Activated T-cell treated with anti-CD3 and anti-CD28 coated beads, Interleukin-2, amount 50 U/mL, for 4 hours (primary cell): ENCODE data around the gene ASS1. TPM values are rescaled to one million over a fixed set of nuclear protein-coding genes. Genes with fewer than 3 reads are reported as not detected.
A peak's percentile ranks its signal among the peaks of the same experiment; 100 is the strongest.

Source experiments
- ATAC-seq, 2 donors: fragments of 200-7000 bp; cut with Tn5 transposase; one replicate each; pipeline ENCODE4 v1.10.0; 2021
- DNase-seq: peaks from one replicate; pipeline ENCODE4 v3.0.0-alpha.2; 2020
- H3K27me3 Mint-ChIP-seq: one replicate; pipeline ENCODE4 v1.8.0; 2021; ENCODE audit warnings: low read depth, mixed read lengths
- H3K36me3 Mint-ChIP-seq: one replicate; pipeline ENCODE4 v1.8.0; 2022; ENCODE audit warnings: mixed read lengths; ENCODE audit not compliant: insufficient read depth
- H3K4me1 Mint-ChIP-seq: one replicate; pipeline ENCODE4 v1.8.0; 2021; ENCODE audit warnings: low read depth, mixed read lengths
- H3K4me3 Mint-ChIP-seq: one replicate; pipeline ENCODE4 v1.8.0; 2021; ENCODE audit warnings: mild to moderate bottlenecking, moderate library complexity, mixed read lengths
- H3K9me3 Mint-ChIP-seq: one replicate; pipeline ENCODE4 v1.8.0; 2021; ENCODE audit warnings: mixed read lengths
- total RNA-seq, 3 donors: library from RNA; stranded (reverse); gene quantifications; one replicate each; pipeline ENCODE4 v1.2.1, GENCODE V29; 2021

ASS1 gene
- total RNA-seq, 3 donors from 2014 or later, result 1.4 to 2.6 (median 2.6) TPM

GRCh38 chr9:130518943-130519799, 74.4 kb downstream of the ASS1 start:
- Mint-ChIP-seq H3K36me3 (no peaks in the 10 kb centered on the region), H3K4me1 (no peaks in the 10 kb centered on the region), H3K4me3 (no peak overlapping the region), H3K27me3 (peaks cover 19% of the 10 kb centered on the region), H3K9me3 (no peaks in the 10 kb centered on the region)
- no peak for ATAC-seq
- no peak for DNase-seq

GRCh38 chr9:130519927-130520326, 75.2 kb downstream of the ASS1 start:
- Mint-ChIP-seq H3K27me3 (peaks cover 15% of the 10 kb centered on the region), H3K4me1 (no peaks in the 10 kb centered on the region), H3K36me3 (no peaks in the 10 kb centered on the region), H3K4me3 (no peak overlapping the region), H3K9me3 (no peaks in the 10 kb centered on the region)
- DNase-seq (no peak), ATAC-seq (no peak)

GRCh38 chr9:130521715-130522114, 77.0 kb downstream of the ASS1 start:
- DNase-seq, result no peak
- Mint-ChIP-seq H3K9me3 (no peaks in the 10 kb centered on the region), H3K4me3 (no peak overlapping the region), H3K36me3 (no peaks in the 10 kb centered on the region), H3K27me3 (peaks cover 15% of the 10 kb centered on the region), H3K4me1 (no peaks in the 10 kb centered on the region)
- ATAC-seq, result no peak

GRCh38 chr9:130522233-130522808, 77.6 kb downstream of the ASS1 start:
- ATAC-seq, result no peak
- no peak for DNase-seq
- peaks cover 15% of the 10 kb centered on the region for H3K27me3 Mint-ChIP-seq
- no peaks in the 10 kb centered on the region for H3K36me3 Mint-ChIP-seq
- H3K9me3 Mint-ChIP-seq, result no peaks in the 10 kb centered on the region
- H3K4me3 Mint-ChIP-seq, result no peak overlapping the region
- no peaks in the 10 kb centered on the region for H3K4me1 Mint-ChIP-seq

- Mint-ChIP-seq H3K4me3 (no peak overlapping the region), H3K4me1 (no peaks in the 10 kb centered on the region), H3K9me3 (no peaks in the 10 kb centered on the region), H3K27me3 (peaks cover 11% of the 10 kb centered on the region), H3K36me3 (no peaks in the 10 kb centered on the region)
- DNase-seq (no peak), ATAC-seq (no peak)
Observed at GRCh38 chr9:130523921-130524320, 79.2 kb downstream of the ASS1 start.

GRCh38 chr9:130526193-130526853, 81.6 kb downstream of the ASS1 start:
- Mint-ChIP-seq H3K36me3 (no peaks in the 10 kb centered on the region), H3K4me3 (no peak overlapping the region), H3K27me3 (peaks cover 10% of the 10 kb centered on the region), H3K9me3 (no peaks in the 10 kb centered on the region), H3K4me1 (no peaks in the 10 kb centered on the region)
- ATAC-seq (no peak), DNase-seq (no peak)

- Mint-ChIP-seq H3K4me3 (no peak overlapping the region), H3K4me1 (no peaks in the 10 kb centered on the region), H3K27me3 (peaks cover 10% of the 10 kb centered on the region), H3K36me3 (no peaks in the 10 kb centered on the region), H3K9me3 (no peaks in the 10 kb centered on the region)
- no peak for DNase-seq
- no peak for ATAC-seq
Observed at GRCh38 chr9:130526854-130527650, 82.3 kb downstream of the ASS1 start.

- Mint-ChIP-seq H3K9me3 (no peaks in the 10 kb centered on the region), H3K27me3 (peaks cover 14% of the 10 kb centered on the region), H3K4me1 (no peaks in the 10 kb centered on the region), H3K4me3 (no peak overlapping the region), H3K36me3 (no peaks in the 10 kb centered on the region)
- DNase-seq (no peak), ATAC-seq (no peak)
Observed at GRCh38 chr9:130527651-130528310, 83.0 kb downstream of the ASS1 start.

GRCh38 chr9:130528674-130529073, 83.9 kb downstream of the ASS1 start:
- peaks cover 13% of the 10 kb centered on the region for H3K27me3 Mint-ChIP-seq
- H3K9me3 Mint-ChIP-seq, result no peaks in the 10 kb centered on the region
- H3K4me3 Mint-ChIP-seq, result no peak overlapping the region
- ATAC-seq, result no peak
- no peaks in the 10 kb centered on the region for H3K4me1 Mint-ChIP-seq
- no peaks in the 10 kb centered on the region for H3K36me3 Mint-ChIP-seq
- DNase-seq, result no peak

- no peaks in the 10 kb centered on the region for H3K36me3 Mint-ChIP-seq
- ATAC-seq (no peak), DNase-seq (no peak)
- H3K9me3 Mint-ChIP-seq, result no peaks in the 10 kb centered on the region
- H3K4me3 Mint-ChIP-seq, result no peak overlapping the region
- peaks cover 29% of the 10 kb centered on the region for H3K27me3 Mint-ChIP-seq
- H3K4me1 Mint-ChIP-seq, result peaks cover 4% of the 10 kb centered on the region
Observed at GRCh38 chr9:130530938-130531337, 86.2 kb downstream of the ASS1 start.

- Mint-ChIP-seq H3K9me3 (no peaks in the 10 kb centered on the region), H3K4me1 (peaks cover 6% of the 10 kb centered on the region), H3K4me3 (no peak overlapping the region), H3K36me3 (no peaks in the 10 kb centered on the region), H3K27me3 (peaks cover 32% of the 10 kb centered on the region)
- ATAC-seq, result no peak
- DNase-seq, result no peak
Observed at GRCh38 chr9:130531670-130532069, 86.9 kb downstream of the ASS1 start.

- Mint-ChIP-seq H3K36me3 (no peaks in the 10 kb centered on the region), H3K4me3 (no peak overlapping the region), H3K4me1 (peaks cover 9% of the 10 kb centered on the region), H3K27me3 (peaks cover 37% of the 10 kb centered on the region), H3K9me3 (no peaks in the 10 kb centered on the region)
- DNase-seq, result no peak
- no peak for ATAC-seq
Observed at GRCh38 chr9:130532426-130533080, 87.8 kb downstream of the ASS1 start.

- no peaks in the 10 kb centered on the region for H3K9me3 Mint-ChIP-seq
- H3K4me1 Mint-ChIP-seq, result peaks cover 13% of the 10 kb centered on the region
- no peak overlapping the region for H3K4me3 Mint-ChIP-seq
- DNase-seq, result no peak
- H3K27me3 Mint-ChIP-seq, result peaks cover 68% of the 10 kb centered on the region
- ATAC-seq, result peak; percentile 25 to 41
- H3K36me3 Mint-ChIP-seq, result no peaks in the 10 kb centered on the region
Observed at GRCh38 chr9:130535818-130536521, 91.2 kb downstream of the ASS1 start.
